HUES6 (cell line): Measurements from ENCODE around the gene ROR1.

Source experiments
- H3K27ac ChIP-seq: 2 replicates; pipeline ENCODE4 v1.7.0; 2013; ENCODE audit warnings: low read depth, mild to moderate bottlenecking, low read length, inconsistent platforms
- H3K27me3 ChIP-seq: 2 replicates; pipeline ENCODE4 v1.6.1; 2013; ENCODE audit warnings: low read length; ENCODE audit not compliant: control insufficient read depth, insufficient read depth
- H3K36me3 ChIP-seq: 2 replicates; pipeline ENCODE4 v1.6.1; 2013; ENCODE audit warnings: low read length; ENCODE audit not compliant: control insufficient read depth, insufficient read depth
- H3K4me1 ChIP-seq: 2 replicates; pipeline ENCODE4 v1.6.1; 2013; ENCODE audit warnings: low read length; ENCODE audit not compliant: control insufficient read depth, insufficient read depth
- H3K4me3 ChIP-seq: 2 replicates; pipeline ENCODE4 v1.5.1; 2013; ENCODE audit warnings: low read depth, low read length
- H3K9ac ChIP-seq: one replicate; pipeline ENCODE4 v1.6.1; 2013; ENCODE audit warnings: mild to moderate bottlenecking, low read length
- H3K9me3 ChIP-seq: 2 replicates; pipeline ENCODE4 v1.6.1; 2013; ENCODE audit warnings: low read depth, low read length; ENCODE audit not compliant: control insufficient read depth, insufficient read depth

ROR1 gene

DNA sequence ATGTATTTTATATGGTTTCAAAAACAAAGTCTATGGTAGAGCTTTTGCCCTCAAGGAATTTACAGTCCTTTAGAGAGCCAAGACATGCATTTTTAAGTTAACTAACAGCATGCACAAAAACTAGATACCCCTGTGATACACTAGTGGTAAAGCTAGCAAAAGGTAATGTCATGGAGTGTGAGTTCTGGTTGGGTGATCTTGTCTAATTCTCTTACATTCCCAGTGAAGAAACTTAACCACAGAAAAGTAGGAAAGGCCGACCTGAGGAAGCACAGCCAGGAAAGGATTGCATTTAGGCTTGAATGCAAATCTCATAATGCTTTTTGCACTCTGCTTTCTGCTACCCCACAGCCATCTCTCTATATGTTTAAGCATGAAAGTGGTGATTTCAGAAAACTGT is 202.2 kb downstream of the ROR1 start:
- Histone ChIP-seq H3K4me3 (no peak overlapping the region), H3K9ac (no peak overlapping the region), H3K36me3 (no peaks in the 10 kb centered on the region), H3K4me1 (peaks cover 7% of the 10 kb centered on the region; the same call in 1 of the 2 replicates), H3K27me3 (no peaks in the 10 kb centered on the region), H3K27ac (no peak overlapping the region), H3K9me3 (no peaks in the 10 kb centered on the region)

DNA sequence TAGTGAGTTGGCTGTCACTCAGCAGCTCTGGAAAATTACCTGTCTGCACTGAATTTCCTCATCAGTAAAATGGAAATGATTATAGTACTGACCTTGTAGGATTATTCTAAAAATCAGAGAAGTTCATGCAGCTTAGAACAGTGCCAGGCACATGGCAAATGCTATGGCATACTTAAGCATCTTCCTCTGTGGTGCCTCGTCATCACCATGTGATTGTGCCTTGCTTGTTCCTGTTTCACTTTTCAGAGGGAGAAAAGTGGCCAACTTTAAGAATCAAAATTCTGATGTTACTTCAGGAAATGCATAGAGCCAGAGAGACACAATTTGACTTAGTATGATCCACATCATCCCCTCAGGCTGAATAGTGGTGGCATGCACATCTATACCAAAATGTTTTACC is 203.6 kb downstream of the ROR1 start:
- H3K9ac ChIP-seq: no peak overlapping the region
- H3K4me3 ChIP-seq: no peak overlapping the region
- H3K36me3 ChIP-seq: no peaks in the 10 kb centered on the region
- no peak overlapping the region for H3K27ac ChIP-seq
- no peaks in the 10 kb centered on the region for H3K27me3 ChIP-seq
- no peaks in the 10 kb centered on the region for H3K9me3 ChIP-seq
- peaks cover 14% of the 10 kb centered on the region; the same call in 1 of the 2 replicates for H3K4me1 ChIP-seq

DNA sequence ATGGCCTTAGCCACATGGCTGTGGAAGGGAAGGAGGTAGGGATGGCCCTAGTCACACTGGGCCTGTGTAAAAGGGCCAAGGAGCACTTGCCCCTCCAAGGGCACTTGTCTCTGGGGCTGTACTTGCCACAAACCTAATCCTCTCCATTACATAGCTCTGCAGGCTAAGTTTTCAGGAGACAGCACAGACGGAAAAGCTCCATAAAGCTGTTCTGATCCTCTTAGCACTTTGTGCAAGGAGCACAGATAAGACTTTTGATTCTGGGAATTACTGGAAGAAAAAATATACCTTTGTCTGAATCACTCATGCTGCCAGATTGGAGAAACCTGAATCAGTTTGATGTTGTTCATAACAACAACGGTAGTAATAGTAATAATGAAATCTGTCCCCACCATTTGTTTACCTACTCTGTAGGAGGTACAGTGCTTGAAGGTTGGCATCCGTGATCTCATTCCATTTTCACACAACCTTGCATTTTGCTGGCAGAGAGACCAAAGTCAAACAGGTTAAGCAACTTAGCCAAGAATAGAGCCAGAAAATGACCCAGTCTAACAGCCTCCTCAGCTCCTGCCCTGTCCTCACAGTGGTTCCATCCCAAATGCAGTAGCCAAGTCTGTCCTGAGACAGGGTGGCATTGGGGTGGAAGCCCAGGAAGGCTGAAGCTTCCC is 207.1 kb downstream of the ROR1 start:
- Histone ChIP-seq H3K4me3 (no peak overlapping the region), H3K9me3 (no peaks in the 10 kb centered on the region), H3K27me3 (no peaks in the 10 kb centered on the region), H3K9ac (no peak overlapping the region), H3K27ac (no peak overlapping the region), H3K36me3 (no peaks in the 10 kb centered on the region), H3K4me1 (peaks cover 24% of the 10 kb centered on the region)

DNA sequence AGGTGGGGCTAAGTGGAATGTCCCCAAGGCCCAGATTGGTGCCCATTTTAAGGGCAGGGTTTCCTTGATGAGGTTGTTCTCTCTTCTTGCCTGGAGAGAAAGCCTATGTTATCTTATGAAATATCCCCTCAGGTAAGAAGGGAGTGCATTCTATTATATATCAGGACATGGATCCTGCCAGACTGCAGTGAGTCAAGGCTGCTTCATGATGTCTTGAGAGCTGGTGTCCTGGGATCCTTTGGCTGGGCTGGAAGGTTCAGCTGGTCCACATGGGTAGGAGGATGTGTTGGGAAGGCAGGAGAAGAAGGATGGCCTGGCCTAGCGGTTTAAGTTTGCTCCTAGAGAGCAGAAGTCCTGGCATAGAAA is 207.6 kb downstream of the ROR1 start:
- no peak overlapping the region for H3K9ac ChIP-seq
- H3K9me3 ChIP-seq: no peaks in the 10 kb centered on the region
- no peak overlapping the region for H3K27ac ChIP-seq

GRCh38 chr1:63982201-63982600 is 208.4 kb downstream of the ROR1 start:
- Histone ChIP-seq H3K4me3 (no peak overlapping the region), H3K27ac (no peak overlapping the region), H3K36me3 (no peaks in the 10 kb centered on the region), H3K4me1 (peaks cover 24% of the 10 kb centered on the region), H3K27me3 (no peaks in the 10 kb centered on the region), H3K9ac (no peak overlapping the region), H3K9me3 (no peaks in the 10 kb centered on the region)

More for the DNA sequence above, 207.6 kb downstream of the ROR1 start:
- no peaks in the 10 kb centered on the region for H3K36me3 ChIP-seq
- peaks cover 24% of the 10 kb centered on the region for H3K4me1 ChIP-seq
- H3K4me3 ChIP-seq: no peak overlapping the region
- H3K27me3 ChIP-seq: no peaks in the 10 kb centered on the region

- peaks cover 24% of the 10 kb centered on the region for H3K4me1 ChIP-seq
- H3K36me3 ChIP-seq: no peaks in the 10 kb centered on the region
- H3K9me3 ChIP-seq: no peaks in the 10 kb centered on the region
- no peak overlapping the region for H3K27ac ChIP-seq
- no peaks in the 10 kb centered on the region for H3K27me3 ChIP-seq
- H3K9ac ChIP-seq: no peak overlapping the region
- H3K4me3 ChIP-seq: no peak overlapping the region
These were observed 209.8 kb downstream of the ROR1 start for GRCh38 chr1:63983391-63984256.

GRCh38 chr1:63984257-63984929 is 210.6 kb downstream of the ROR1 start:
- H3K36me3 ChIP-seq: no peaks in the 10 kb centered on the region
- H3K9me3 ChIP-seq: no peaks in the 10 kb centered on the region
- peaks cover 24% of the 10 kb centered on the region for H3K4me1 ChIP-seq
- no peak overlapping the region for H3K4me3 ChIP-seq
- no peak overlapping the region for H3K9ac ChIP-seq
- H3K27ac ChIP-seq: no peak overlapping the region
- H3K27me3 ChIP-seq: no peaks in the 10 kb centered on the region

DNA sequence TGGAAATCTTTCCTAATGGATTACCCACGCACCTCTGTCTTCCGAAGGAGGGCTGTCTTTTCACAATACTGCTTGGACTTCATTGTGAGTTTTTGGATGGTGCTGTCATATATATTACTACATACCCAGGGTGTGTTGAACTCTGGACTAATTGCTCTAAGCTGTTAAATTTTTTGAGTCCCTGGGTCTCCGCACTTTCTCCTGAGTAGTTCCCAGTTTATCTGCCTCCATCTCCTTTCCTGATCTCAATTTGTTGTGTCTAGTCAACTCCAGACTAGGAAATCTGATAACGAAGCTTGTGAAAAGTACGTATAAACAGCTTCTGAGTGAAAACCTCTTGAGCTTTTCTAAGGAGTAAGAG is 211.1 kb downstream of the ROR1 start:
- H3K27ac ChIP-seq: no peak overlapping the region
- H3K36me3 ChIP-seq: no peaks in the 10 kb centered on the region
- H3K9ac ChIP-seq: no peak overlapping the region
- peaks cover 24% of the 10 kb centered on the region for H3K4me1 ChIP-seq
- no peak overlapping the region for H3K4me3 ChIP-seq
- no peaks in the 10 kb centered on the region for H3K27me3 ChIP-seq
- H3K9me3 ChIP-seq: no peaks in the 10 kb centered on the region

DNA sequence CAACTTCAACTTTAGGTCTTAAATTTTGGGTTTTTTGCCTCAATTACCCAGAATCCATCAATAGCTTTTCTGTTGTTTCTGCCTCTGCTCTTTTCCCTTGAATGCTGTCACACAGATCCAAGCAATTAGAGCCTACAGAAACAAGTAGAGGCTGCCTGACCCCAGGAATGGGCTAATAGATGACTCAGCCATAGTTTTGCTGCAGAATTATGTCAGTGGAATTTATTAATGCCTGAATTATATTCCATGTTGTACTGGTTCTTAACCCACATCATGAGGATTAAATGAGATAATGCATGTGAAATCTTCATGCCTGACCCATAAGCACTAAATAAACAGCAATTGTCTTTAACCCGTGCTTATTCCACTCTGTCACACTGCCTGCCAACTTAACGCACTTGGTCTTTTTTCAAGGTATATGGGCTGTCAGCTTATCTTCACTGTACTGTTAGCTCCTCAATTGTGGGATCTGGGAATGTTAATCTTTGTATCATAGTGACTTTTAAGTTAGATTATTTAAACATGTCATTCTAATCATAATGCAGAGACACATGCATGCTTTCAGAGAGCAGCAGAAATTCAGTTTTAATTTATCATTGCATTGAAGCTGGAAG is 213.3 kb downstream of the ROR1 start:
- Histone ChIP-seq H3K36me3 (no peaks in the 10 kb centered on the region), H3K27me3 (no peaks in the 10 kb centered on the region), H3K27ac (no peak overlapping the region), H3K9me3 (no peaks in the 10 kb centered on the region), H3K4me1 (peaks cover 10% of the 10 kb centered on the region; the same call in 1 of the 2 replicates), H3K9ac (no peak overlapping the region), H3K4me3 (no peak overlapping the region)

- Histone ChIP-seq H3K27ac (no peak overlapping the region), H3K4me3 (no peak overlapping the region), H3K36me3 (no peaks in the 10 kb centered on the region)
These were observed 213.8 kb downstream of the ROR1 start for GRCh38 chr1:63987628-63988024.

More at GRCh38 chr1:63987628-63988024, 213.8 kb downstream of the ROR1 start:
- Histone ChIP-seq H3K9me3 (no peaks in the 10 kb centered on the region), H3K4me1 (peaks cover 10% of the 10 kb centered on the region; the same call in 1 of the 2 replicates), H3K27me3 (no peaks in the 10 kb centered on the region), H3K9ac (no peak overlapping the region)
